ENCODE results near the gene LRPAP1.
"Not testable (repeated sequence)": the region's sequence is repeated elsewhere in the genome, so short reads cannot be mapped to it uniquely, and the experiment has no call there.

DNA sequence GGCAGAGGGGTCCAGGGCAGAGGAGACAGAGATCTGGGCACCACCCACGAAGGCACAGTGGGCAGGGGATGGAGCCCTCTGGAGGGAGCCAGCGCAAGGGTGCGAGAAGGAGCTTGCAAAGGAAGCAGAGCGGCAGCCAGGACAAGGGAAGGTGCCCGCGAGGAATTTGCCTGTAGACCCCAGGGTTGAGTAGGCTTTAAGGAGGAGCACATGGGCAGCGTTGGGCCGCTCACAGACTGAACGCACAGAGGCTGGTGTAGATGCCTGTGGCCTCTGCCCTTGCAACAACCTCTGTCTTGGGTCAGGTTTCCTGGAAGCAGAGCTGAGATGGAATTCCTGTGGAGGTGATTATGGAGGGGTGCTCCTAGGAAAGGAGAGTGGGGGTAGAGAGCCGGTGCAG, 3.6 kb upstream of the LRPAP1 start:
- TF ChIP-seq, protein P1, sequence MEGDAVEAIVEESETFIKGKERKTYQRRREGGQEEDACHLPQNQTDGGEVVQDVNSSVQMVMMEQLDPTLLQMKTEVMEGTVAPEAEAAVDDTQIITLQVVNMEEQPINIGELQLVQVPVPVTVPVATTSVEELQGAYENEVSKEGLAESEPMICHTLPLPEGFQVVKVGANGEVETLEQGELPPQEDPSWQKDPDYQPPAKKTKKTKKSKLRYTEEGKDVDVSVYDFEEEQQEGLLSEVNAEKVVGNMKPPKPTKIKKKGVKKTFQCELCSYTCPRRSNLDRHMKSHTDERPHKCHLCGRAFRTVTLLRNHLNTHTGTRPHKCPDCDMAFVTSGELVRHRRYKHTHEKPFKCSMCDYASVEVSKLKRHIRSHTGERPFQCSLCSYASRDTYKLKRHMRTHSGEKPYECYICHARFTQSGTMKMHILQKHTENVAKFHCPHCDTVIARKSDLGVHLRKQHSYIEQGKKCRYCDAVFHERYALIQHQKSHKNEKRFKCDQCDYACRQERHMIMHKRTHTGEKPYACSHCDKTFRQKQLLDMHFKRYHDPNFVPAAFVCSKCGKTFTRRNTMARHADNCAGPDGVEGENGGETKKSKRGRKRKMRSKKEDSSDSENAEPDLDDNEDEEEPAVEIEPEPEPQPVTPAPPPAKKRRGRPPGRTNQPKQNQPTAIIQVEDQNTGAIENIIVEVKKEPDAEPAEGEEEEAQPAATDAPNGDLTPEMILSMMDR (IDR thresholded peaks at IDR 0.05), result not testable (repeated sequence)
- not testable (repeated sequence) for TF ChIP-seq POLR2A (IDR thresholded peaks at IDR 0.05)

Data from uterus (tissue), 2 donors.